Testis (tissue), 3 donors: Measurements from ENCODE around the gene ABCB8. TPM values are rescaled to one million over a fixed set of nuclear protein-coding genes. Genes with fewer than 3 reads are reported as not detected.

Source experiments
- DNase-seq: peaks from one replicate; pipeline ENCODE4 v3.0.0-alpha.2; 2019
- H3K27ac ChIP-seq, 2 donors: fragments of 200-600 bp; sonication (generic); one replicate each; pipeline ENCODE4 v1.5.1; 2019
- H3K27me3 ChIP-seq: fragments of 200-600 bp; sonication (generic); one replicate; pipeline ENCODE4 v1.5.1; 2019
- H3K36me3 ChIP-seq: fragments of 200-600 bp; sonication (generic); one replicate; pipeline ENCODE4 v1.5.1; 2017; ENCODE audit warnings: low read depth; ENCODE audit errors: missing control alignments
- H3K4me1 ChIP-seq: fragments of 200-600 bp; sonication (generic); one replicate; pipeline ENCODE4 v1.5.1; 2019
- H3K4me3 ChIP-seq, 2 donors: fragments of 200-600 bp; sonication (generic); one replicate each; pipeline ENCODE4 v1.5.1; 2017 to 2019
- H3K9me3 ChIP-seq: fragments of 200-600 bp; sonication (generic); one replicate; pipeline ENCODE4 v1.5.1; 2017
- CTCF ChIP-seq, 3 experiments: fragments of 450-650 bp in 2 of 3; fragments of 200-600 bp in 1 of 3; sonication (generic) in 1 of 3; IDR thresholded peaks; one replicate each; pipeline ENCODE4 v1.5.1; 2016 to 2019; ENCODE audit warnings: antibody characterized with exemption in 3 of 3, mild to moderate bottlenecking in 2 of 3, moderate library complexity in 1 of 3
- POLR2A ChIP-seq: fragments of 450-650 bp; IDR thresholded peaks from one replicate; pipeline ENCODE4 v1.6.1; 2017; ENCODE audit warnings: antibody characterized with exemption, mild to moderate bottlenecking, moderate library complexity
- WGBS, 2 donors: methylation state at CpG; one replicate each; pipeline ENCODE4 v1.1.5; 2018; 5-methylcytosine and 5-hydroxymethylcytosine counted together
- intact Hi-C: fragments of 100-400 bp; cut with DNase I; formaldehyde crosslinking; loops from one replicate; pipeline ENCODE4 v1.15.1; 2023; ENCODE audit warnings: low total_unique reads
- polyA plus RNA-seq: library from polyadenylated mRNA; stranded (reverse); fragments of 350-450 nt; fragmentation: Illumina TruSeq; extraction: RNeasy Lipid Tissue Mini Kit (QIAGEN cat#74804); gene quantifications from one replicate; pipeline ENCODE4 v1.2.3, GENCODE V29; 2014; ENCODE audit warnings: low read depth, low replicate concordance; ENCODE audit not compliant: insufficient read depth
- total RNA-seq, 2 donors: library from RNA; depleted of rRNA; stranded (reverse); fragments of >200 nt; gene quantifications; one replicate each; pipeline ENCODE4 v1.2.3, GENCODE V29; 2016

Gene ABCB8
- total and polyA plus RNA-seq, 3 donors from 2014 or later, result 34.9 to 76.8 (median 59.6) TPM

GRCh38 chr7:151057989-151058780 lies 29.9 kb downstream of the ABCB8 start:
- Histone ChIP-seq H3K27ac (peak overlapping the region; percentile 84 to 98), H3K27me3 (no peaks in the 10 kb centered on the region), H3K4me3 (peak overlapping the region; percentile 86 to 93), H3K9me3 (no peaks in the 10 kb centered on the region), H3K4me1 (peaks cover 41% of the 10 kb centered on the region), H3K36me3 (no peaks in the 10 kb centered on the region)
- DNase-seq, result peak; percentile 100
- 0 to 1% methylated on average over 15 to 46 of the region's 46 CpGs for WGBS, 2 donors
- intact Hi-C loops, result no loop called here
- TF ChIP-seq CTCF (IDR thresholded peaks at IDR 0.05) (no peak), POLR2A (peak; percentile 83)

GRCh38 chr7:151058781-151059366 lies 30.6 kb downstream of the ABCB8 start:
- WGBS, 2 donors, result 2 to 4% methylated on average over 18 of the region's 18 CpGs
- peak overlapping the region; percentile 86 to 93 for H3K4me3 ChIP-seq
- peaks cover 45% of the 10 kb centered on the region for H3K4me1 ChIP-seq
- no peak for TF ChIP-seq CTCF (IDR thresholded peaks at IDR 0.05)
- DNase-seq, result no peak
- intact Hi-C loops, result no loop called here
- no peaks in the 10 kb centered on the region for H3K36me3 ChIP-seq
- peak overlapping the region; percentile 84 to 98 for H3K27ac ChIP-seq
- no peaks in the 10 kb centered on the region for H3K27me3 ChIP-seq
- no peaks in the 10 kb centered on the region for H3K9me3 ChIP-seq

GRCh38 chr7:151059367-151060112 lies 31.3 kb downstream of the ABCB8 start, which contains the start of gene SLC4A2:
Gene SLC4A2 (plus strand): TSS chr7:151059589. CDS start chr7:151061988, 2,399 bp downstream.
- 1% methylated on average over 14 to 64 of the region's 75 CpGs for WGBS, 2 donors
- peaks cover 45% of the 10 kb centered on the region for H3K4me1 ChIP-seq

GRCh38 chr7:151060113-151060415 lies 31.8 kb downstream of the ABCB8 start:
- no peaks in the 10 kb centered on the region for H3K9me3 ChIP-seq
- H3K4me1 ChIP-seq, result peaks cover 45% of the 10 kb centered on the region
- intact Hi-C loops, result no loop called here
- no peaks in the 10 kb centered on the region for H3K36me3 ChIP-seq
- peak in 1 of 3 experiments; percentile 5 for TF ChIP-seq CTCF (IDR thresholded peaks at IDR 0.05)
- TF ChIP-seq POLR2A, result no peak
- WGBS, 2 donors, result 1 to 2% methylated on average over 12 to 17 of the region's 17 CpGs
- DNase-seq, result no peak
- H3K27ac ChIP-seq, result peak overlapping the region; percentile 84 to 98
- H3K4me3 ChIP-seq, result peak overlapping the region; percentile 86 to 93
- H3K27me3 ChIP-seq, result no peaks in the 10 kb centered on the region

More at GRCh38 chr7:151059367-151060112, 31.3 kb downstream of the ABCB8 start, which contains the start of gene SLC4A2:
- TF ChIP-seq POLR2A (no peak), CTCF (IDR thresholded peaks at IDR 0.05) (peak; percentile 18 to 51 (median 19))
- Histone ChIP-seq H3K36me3 (no peaks in the 10 kb centered on the region), H3K27me3 (no peaks in the 10 kb centered on the region), H3K27ac (peak within 1 kb of the TSS; percentile 84 to 98), H3K4me3 (peak within 1 kb of the TSS; percentile 86 to 93), H3K9me3 (no peaks in the 10 kb centered on the region)
- peak; percentile 89 for DNase-seq
- intact Hi-C loops, result no loop called here
